DMS153 treated with DMSO at 0.1 percent for 48 hours (cell line): ENCODE measurements around the gene CCDC122.

ENCODE experiments used
- DNase-seq: peaks from one replicate; lab custom pipeline; 2025; ENCODE audit not compliant: unreplicated experiment; lab: John Stamatoyannopoulos, UW

Gene CCDC122

DNA sequence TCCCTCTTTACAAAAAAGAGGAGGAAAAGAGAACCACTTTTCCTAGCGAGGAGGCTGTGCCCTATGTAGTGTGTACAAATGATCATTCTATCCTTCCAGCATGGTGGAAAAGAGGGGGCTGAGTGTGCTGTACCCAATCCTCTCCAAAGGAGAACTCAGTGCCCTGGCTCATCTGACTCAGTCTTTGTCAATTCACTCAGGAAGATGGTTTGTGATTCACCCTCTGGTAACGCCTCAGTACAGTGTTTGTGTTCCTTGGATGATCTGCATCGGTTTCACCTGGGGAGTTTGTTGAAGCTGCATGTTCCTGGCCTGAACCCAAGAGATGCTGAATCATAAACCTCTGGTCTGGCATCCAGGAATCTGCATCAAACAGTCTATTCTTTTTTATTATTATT, 74.5 kb downstream of the CCDC122 start:
- no peak for DNase-seq

DNA sequence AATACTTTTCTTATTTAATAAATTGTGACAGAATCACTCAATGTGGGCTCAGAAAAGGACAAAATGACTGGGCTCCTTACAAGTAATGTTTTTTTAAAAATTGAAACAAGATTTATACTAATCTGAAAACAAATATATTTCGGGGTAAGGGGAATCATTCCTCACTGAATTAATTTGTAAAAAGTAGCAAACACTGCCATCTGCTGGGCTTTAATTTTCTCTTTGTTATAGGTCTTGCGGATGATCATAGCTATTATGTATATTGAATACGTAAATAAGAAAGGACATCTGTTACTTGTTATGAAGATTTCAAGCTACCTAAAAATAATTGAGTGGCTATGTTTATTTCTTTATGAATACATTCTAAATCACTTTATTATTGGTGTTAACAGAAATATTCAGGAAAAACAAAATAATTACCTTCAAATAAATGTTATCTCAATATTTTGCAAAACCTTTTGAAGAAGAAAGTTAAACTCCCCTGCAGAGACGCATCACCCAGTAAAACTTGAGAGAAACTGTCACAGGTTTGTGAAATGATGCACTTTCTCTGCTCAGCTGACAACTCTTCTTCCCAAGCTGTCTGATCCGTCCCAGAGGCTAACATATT, 75.0 kb downstream of the CCDC122 start:
- peak; percentile 61 for DNase-seq

DNA sequence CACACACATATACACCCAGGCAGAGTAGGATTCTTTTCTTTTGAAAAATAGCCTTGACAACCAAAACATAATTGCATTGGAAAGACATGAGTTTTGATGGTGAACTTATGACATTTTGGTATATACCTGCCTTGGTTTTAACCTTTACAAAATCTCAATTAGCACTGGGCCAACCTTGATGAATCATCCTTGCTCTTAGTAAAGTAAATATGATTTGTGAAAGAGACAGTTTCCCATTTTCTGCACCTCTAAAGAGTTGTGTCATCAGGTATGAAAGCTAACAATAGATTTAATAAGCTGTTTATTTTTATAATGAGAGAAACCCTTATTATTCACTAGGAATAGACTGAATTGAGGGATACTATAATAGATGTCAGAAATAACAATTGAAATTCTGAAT, 77.0 kb downstream of the CCDC122 start:
- DNase-seq, result no peak

DNA sequence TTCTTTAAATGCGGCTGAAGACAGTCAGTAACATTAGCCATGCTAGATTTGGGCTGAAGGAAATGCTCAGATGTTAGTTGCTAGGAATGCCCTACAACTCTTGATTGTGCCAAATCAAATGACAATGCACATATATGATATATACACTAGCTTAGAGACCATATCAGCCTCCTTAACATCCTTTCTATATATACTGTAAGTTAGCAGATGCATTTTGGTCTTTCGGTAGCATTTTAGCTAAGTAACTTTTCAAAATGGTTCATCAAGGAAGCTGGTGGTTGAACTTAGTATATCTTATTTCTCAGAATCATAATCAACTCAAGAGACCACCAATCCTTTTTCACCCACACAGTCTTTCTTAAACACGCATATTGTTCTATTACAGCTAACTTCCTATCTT, 78.7 kb downstream of the CCDC122 start:
- DNase-seq, result no peak

DNA sequence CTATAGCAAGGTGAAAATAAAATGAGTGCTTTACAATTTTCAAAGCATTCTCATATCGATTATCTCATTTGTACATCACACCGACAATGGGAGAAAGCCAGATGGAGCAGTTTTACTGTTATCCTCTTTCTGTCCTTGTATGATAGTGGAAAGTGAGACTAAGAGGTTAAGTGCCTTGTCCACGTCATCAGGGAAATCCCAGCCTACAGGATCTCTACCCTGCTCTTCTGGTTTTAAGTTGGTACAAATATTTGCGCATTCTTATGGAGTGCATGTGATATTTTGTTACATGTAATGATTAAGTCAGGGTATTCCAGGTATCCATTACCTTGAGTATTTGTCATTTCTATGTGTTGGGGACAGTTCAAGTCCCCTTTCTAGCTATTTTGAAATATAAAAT, 80.3 kb downstream of the CCDC122 start:
- DNase-seq, result no peak

DNA sequence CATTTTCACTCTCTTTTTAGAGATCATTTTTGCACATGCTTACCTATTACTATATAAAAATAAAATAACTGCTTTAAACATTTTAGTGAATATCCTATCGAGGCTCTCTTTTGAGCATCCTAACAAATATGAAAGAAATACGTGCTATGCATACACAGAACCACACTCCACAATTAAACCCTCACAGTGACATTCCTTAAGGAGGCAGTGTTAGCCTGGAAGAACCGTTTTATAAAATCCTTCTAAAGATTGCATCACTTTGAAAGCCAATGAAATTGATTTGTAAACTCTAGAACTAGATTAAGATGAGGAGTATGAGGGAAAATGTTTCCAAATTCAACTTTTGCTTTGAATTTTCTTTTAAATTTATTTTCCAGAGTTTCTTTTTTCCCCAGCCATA, 81.7 kb downstream of the CCDC122 start:
- no peak for DNase-seq

DNA sequence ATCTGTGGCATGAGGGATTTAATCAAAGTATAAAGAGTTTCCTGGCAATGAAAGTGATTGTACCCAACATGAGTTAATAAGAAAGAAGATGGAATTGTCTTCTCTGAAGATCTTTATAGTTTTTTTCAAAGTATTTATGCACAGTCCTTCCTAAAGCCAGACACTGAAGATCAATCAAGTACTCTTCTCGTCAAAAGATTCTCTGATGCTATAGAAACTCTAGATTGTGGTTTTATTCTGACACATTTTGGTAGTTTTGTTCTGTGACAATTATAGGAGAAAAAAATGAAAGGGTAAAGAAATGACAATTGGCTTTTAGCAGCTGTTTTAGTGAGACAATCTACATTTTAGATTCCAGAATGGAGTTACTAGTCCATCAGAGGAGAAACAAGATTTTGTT, 82.4 kb downstream of the CCDC122 start:
- no peak for DNase-seq

DNA sequence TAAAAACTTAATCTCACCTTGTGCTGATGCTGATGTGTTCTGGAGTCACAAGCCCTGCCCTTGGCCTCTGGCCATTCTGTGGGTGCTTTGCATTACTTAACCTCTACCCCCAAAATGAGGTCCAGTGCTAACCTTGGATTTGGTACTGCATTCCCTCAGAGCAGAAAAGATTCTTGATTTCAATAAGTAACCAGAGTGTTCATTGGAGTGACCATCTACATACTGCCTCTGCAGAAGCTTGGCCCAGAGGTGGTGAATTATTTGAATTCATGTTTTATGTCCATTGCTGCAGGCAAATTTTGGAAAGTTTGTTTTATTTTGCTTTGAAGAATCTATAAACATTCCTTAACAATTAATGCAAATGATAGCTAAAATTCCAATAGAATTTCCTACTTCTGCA, 85.1 kb downstream of the CCDC122 start:
- DNase-seq, result no peak

DNA sequence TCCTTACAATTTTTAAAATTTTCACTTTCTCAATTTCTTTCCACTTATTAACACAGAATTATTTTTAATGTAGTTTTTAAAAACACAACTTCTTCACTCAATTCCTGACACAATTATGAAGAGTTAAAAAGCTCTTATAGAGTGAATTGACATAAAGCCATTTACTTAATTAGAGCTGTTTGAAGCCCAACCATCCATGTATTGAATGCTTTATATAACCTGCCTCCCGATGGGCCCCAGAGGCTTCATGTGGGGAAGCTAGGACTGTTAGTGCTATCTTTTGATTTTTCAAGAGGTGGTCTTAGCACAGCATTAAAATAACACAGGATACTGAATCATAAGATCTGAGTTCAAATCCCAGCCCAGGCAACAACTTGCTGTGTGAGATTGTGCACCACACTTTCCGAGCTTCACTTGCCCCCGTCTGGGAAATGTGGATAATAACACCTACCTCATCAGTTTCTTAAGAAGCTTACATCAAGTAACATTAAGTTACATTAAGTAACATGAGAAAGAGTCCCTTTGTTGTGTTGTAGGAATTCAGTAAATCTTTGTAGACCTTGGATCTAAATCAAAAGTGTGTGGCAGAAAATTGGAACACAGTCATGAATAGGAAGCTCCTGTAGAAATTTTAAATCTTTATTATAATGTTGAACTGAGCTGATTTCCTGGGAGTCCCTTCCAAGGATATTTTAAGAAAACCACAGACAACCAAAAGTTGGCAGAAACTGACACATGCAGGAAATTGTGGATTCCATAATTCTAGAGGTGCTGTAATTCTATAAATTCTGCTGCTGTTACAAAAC, 87.3 kb downstream of the CCDC122 start:
- no peak for DNase-seq

DNA sequence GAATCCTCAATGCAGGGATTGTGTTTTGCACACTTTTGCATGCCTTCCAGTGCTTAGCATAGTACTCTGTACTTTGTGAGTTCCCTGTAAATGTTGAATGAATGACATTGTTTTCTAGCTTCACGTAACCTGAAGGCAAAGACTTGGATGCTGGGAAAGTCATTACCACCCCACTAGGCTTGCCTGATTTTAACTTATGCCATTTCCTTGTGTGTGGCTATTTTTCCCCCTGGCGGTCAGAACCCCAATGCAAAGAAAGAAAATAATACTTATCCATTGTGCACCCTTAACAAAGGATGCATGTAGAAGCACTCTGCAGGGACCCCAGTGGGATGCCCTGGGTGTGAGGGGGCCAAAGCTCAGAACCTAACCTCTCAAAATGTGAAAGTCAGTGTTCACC, 91.5 kb downstream of the CCDC122 start:
- no peak for DNase-seq

DNA sequence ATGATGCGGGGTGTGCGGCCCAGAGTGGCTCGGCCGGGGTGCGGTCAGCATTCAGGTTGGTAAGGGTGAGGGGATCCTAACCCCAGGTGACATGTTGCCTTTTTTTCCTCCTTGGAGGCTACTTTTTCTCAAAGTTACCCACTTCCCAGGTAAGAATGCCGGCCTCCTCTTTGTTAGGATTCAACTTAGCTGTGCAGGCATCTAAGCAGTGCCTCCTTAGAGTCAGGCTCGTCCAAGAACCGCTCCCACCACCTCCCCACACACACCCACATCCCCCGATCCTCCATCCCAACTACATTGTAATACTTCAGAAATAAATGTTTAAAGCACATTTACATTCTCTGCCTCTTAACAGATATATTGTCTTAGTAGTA, 92.0 kb downstream of the CCDC122 start:
- no peak for DNase-seq

DNA sequence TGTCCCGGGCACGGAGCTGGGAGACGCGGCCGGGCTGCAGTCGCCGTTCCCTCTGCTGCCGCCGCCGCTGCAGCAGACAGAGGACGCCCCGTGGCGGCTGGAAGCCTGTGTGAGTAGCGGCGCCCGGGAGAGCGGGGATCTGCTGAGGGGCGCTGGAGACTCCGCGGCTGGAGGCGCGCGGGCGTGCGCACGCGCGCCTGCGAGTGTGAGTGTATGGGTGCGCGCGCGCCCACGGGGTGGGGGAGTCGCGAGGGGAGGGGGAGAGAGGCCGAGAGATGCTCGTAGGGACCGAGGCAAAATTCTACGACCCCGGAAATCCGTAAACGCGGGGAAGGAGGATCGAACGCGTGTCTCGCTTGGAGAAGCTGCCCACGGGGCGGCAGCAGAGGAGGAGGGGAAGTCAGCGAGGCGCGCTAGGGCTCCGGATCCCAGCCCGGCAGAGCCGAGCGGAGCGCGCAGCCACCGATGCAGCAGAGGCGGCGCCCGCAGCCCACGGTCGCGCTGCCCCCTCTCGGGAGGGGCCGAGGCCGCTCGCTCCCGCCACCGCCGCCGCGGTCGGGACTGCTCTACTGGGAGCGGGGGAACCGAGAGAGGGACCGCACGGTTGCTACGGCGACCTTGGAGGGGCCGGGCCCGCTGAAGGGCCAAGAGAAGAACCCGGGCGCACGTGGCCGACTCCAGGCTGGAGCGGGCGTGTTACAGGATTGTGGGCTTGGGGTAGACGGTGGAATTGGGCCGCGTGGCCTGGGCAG, 92.6 kb downstream of the CCDC122 start, which contains the start of gene ENOX1:
TSS of gene ENOX1 (minus strand) at position 207 of the 752 bp plus-strand sequence.
- peak; percentile 38 for DNase-seq

DNA sequence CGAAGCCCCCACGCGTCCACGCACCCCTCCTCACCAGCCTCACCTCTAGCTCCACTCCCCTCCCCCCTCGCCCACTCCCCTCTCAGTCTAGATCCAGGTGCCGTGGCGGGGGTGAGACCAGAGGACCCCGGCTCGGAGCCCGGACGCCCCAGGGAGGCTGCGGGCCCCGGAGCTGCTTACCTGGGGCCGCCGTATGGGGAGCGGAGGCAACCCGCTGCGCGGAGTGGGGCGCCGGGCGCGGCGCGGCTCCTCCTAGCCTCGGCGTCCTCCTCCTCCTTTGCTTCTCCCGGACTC, 93.1 kb downstream of the CCDC122 start:
- DNase-seq, result no peak
